ENCODE data around the gene CMKLR1.

The CMKLR1 gene

GRCh38 chr12:108306506-108306905 lies 32.6 kb downstream of the CMKLR1 start:
- TF ChIP-seq CTCF (IDR thresholded peaks at IDR 0.05; ENCODE audit: insufficient read depth, low read depth, low read length, missing control alignments), result no peak
- DNase-seq (ENCODE audit: low read depth), result no peak
- H3K4me3 ChIP-seq (ENCODE audit: low read depth, low read length), result no peak overlapping the region

GRCh38 chr12:108305991-108306501 lies 33.1 kb downstream of the CMKLR1 start:
- DNase-seq (ENCODE audit: low read depth), result no peak
- no peak overlapping the region for H3K4me3 ChIP-seq (ENCODE audit: low read depth, low read length)
- no peak for TF ChIP-seq CTCF (IDR thresholded peaks at IDR 0.05; ENCODE audit: insufficient read depth, low read depth, low read length, missing control alignments)

GRCh38 chr12:108305520-108305919 lies 33.6 kb downstream of the CMKLR1 start:
- DNase-seq (ENCODE audit: low read depth), result no peak
- TF ChIP-seq CTCF (IDR thresholded peaks at IDR 0.05; ENCODE audit: insufficient read depth, low read depth, low read length, missing control alignments), result no peak
- no peak overlapping the region for H3K4me3 ChIP-seq (ENCODE audit: low read depth, low read length)

GRCh38 chr12:108304633-108305032 lies 34.5 kb downstream of the CMKLR1 start:
- DNase-seq (ENCODE audit: low read depth), result no peak
- no peak for TF ChIP-seq CTCF (IDR thresholded peaks at IDR 0.05; ENCODE audit: insufficient read depth, low read depth, low read length, missing control alignments)
- H3K4me3 ChIP-seq (ENCODE audit: low read depth, low read length), result no peak overlapping the region

GRCh38 chr12:108303703-108304102 lies 35.4 kb downstream of the CMKLR1 start:
- no peak for DNase-seq (ENCODE audit: low read depth)
- H3K4me3 ChIP-seq (ENCODE audit: low read depth, low read length), result no peak overlapping the region
- TF ChIP-seq CTCF (IDR thresholded peaks at IDR 0.05; ENCODE audit: insufficient read depth, low read depth, low read length, missing control alignments), result no peak

- no peak for DNase-seq (ENCODE audit: low read depth)
- TF ChIP-seq CTCF (IDR thresholded peaks at IDR 0.05; ENCODE audit: insufficient read depth, low read depth, low read length, missing control alignments), result no peak
These were observed 36.5 kb downstream of the CMKLR1 start for GRCh38 chr12:108302403-108303311.

More at GRCh38 chr12:108302403-108303311, 36.5 kb downstream of the CMKLR1 start:
- H3K4me3 ChIP-seq (ENCODE audit: low read depth, low read length), result no peak overlapping the region

All from GM12865 (cell line).